RWPE1 (cell line): Measurements from ENCODE around the gene RHBDF2.

Experiments
- CTCF ChIA-PET: fragments of 350-600 bp; sonication (Branson Sonifier 250); formaldehyde crosslinking; extraction: SDS; loops from one replicate; lab custom pipeline; 2021; lab: Yijun Ruan, JAX
- POLR2A ChIA-PET: fragments of 400-600 bp; formaldehyde crosslinking; extraction: SDS; loops from one replicate; lab custom pipeline; 2020; ENCODE audit warnings: antibody characterized with exemption; ENCODE audit not compliant: low non-redundant PET; lab: Yijun Ruan, JAX
- DNase-seq: peaks from one replicate; pipeline ENCODE4 v3.0.0; 2012; ENCODE audit warnings: low spot score
- H3K27ac ChIP-seq: fragments of 450-650 bp; 2 replicates; pipeline ENCODE4 v1.5.1; 2017
- TF ChIP-seq, protein P1 (sequence below): fragments of 450-650 bp; conservative IDR thresholded peaks from 2 replicates; pipeline ENCODE4 v1.5.1; 2017; ENCODE audit warnings: low read depth, mild to moderate bottlenecking

The RHBDF2 gene

DNA sequence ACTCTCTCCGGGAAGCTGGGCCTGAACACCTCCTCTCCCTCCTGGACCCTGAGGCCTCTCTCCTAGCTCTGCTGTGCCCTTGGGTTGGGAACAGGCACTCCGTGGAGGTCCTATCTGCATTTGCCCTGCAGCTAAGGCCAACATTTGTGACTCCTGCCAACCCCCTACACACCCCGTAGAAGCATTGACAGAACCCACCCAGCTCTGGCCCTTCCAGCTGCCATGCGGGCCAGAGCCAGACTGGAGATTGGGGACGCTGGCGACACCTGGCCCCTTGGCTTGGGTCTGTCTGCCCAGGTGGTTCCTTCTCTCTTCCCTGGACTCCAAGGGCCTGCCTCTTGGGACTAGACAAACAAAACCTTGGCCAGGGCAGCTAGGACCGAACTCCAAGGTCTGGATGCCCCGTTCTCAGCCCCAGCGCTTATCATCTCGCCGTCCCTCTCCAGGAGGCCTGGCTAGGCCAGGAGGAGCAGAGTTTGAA is 644 bp upstream of the RHBDF2 start:
- ChIA-PET POLR2A (interaction anchor here (0.5 to 1.0 kb wide), 4 partner anchors 35 to 479 kb away, joined by 3 to 9 read pairs (median 5); partner anchors contain the start of gene AANAT), CTCF (interaction anchor here (1.1 to 1.9 kb wide), 2 partner anchors 43 to 104 kb away, joined by 4 to 8 read pairs; no protein-coding TSS in a partner anchor)
- TF ChIP-seq, protein P1, sequence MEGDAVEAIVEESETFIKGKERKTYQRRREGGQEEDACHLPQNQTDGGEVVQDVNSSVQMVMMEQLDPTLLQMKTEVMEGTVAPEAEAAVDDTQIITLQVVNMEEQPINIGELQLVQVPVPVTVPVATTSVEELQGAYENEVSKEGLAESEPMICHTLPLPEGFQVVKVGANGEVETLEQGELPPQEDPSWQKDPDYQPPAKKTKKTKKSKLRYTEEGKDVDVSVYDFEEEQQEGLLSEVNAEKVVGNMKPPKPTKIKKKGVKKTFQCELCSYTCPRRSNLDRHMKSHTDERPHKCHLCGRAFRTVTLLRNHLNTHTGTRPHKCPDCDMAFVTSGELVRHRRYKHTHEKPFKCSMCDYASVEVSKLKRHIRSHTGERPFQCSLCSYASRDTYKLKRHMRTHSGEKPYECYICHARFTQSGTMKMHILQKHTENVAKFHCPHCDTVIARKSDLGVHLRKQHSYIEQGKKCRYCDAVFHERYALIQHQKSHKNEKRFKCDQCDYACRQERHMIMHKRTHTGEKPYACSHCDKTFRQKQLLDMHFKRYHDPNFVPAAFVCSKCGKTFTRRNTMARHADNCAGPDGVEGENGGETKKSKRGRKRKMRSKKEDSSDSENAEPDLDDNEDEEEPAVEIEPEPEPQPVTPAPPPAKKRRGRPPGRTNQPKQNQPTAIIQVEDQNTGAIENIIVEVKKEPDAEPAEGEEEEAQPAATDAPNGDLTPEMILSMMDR, result no peak
- peak overlapping the region; percentile 89 for H3K27ac ChIP-seq
- DNase-seq, result no peak

DNA sequence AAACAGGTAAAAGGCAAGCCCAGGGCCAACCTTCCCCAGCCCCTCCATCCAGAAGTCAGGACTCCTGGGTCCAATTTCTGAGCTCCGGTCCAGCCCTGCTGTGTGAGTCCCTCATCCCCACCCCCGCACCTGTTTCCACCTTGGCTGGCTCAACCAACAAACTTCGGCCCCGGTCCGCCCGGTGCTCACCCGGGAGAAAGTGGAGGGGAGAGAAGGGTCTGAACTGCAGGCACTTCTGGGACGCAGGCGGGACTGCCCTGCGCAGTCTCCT is 541 bp downstream of the RHBDF2 start:
- ChIA-PET CTCF (interaction anchor here (0.5 kb wide), 1 partner anchor 130 kb away, joined by 4 read pairs; no protein-coding TSS in a partner anchor), POLR2A (no interaction called here)
- H3K27ac ChIP-seq, result peak overlapping the region; percentile 89
- TF ChIP-seq, protein P1, result no peak
- DNase-seq, result no peak

DNA sequence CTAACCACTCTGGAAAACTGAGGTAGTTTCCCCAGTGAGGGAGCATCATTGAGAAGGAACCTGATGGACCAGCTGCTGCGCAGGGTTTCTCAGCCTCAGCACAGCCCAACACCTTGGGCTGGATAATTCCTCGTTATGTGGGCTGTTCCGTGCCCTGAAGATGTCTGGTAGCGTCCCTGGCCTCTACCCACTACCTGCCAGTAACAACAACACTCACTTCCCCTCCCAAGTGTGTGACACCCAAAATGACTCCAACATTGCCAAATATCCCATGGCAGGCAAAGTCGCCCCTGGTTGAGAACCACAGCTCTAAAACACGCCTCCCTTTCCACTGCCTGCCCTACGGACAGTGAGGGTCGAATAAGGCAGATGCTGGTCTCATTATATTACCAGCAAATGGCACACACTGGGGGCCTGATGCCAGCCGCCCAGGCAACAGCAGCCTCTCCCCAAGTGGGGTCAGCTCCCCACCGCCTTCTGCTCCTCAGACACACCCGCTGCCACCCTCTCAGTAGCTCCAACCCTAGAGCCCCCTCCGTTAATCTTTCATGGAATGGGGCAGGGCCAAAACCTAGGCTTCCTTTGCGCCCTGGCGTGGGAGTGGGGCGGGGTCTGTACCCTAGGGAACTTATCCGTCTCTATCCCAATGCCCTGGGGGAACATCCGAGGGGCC is 1.0 kb downstream of the RHBDF2 start:
- POLR2A ChIA-PET, result no interaction called here
- DNase-seq, result no peak
- TF ChIP-seq, protein P1, result no peak
- peak overlapping the region; percentile 89 for H3K27ac ChIP-seq
- CTCF ChIA-PET, result interaction anchor here (0.5 to 1.0 kb wide), 3 partner anchors 13 to 130 kb away, joined by 3 to 4 read pairs (median 3); no protein-coding TSS in a partner anchor

DNA sequence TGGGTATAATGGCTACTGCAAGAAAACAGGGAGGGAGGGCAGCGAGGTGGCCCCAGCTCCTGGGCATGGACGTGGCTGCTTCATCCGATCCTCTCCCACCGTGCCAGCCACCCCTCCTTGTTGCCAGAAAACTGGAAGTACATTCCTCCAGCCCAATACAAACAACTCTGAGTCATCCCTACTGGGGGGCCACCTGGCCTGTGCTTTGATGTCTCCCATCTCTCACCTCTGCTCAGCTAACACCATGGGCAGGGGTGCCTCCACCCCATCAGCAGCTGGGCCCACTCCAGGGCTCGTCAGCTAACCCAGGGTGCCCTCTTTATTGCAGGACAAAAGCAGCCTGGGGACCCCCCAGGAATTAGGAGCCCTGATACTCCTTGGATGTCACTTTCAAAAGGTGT is 2.0 kb downstream of the RHBDF2 start:
- peak; percentile 62 for DNase-seq
- POLR2A ChIA-PET, result interaction anchor here (1.3 kb wide), 1 partner anchor 9 kb away, joined by 4 read pairs; no protein-coding TSS in a partner anchor
- CTCF ChIA-PET, result interaction anchor here (0.6 to 1.0 kb wide), 4 partner anchors 8 to 33 kb away, joined by 3 read pairs; no protein-coding TSS in a partner anchor
- TF ChIP-seq, protein P1, result no peak
- peak overlapping the region; percentile 89 for H3K27ac ChIP-seq

DNA sequence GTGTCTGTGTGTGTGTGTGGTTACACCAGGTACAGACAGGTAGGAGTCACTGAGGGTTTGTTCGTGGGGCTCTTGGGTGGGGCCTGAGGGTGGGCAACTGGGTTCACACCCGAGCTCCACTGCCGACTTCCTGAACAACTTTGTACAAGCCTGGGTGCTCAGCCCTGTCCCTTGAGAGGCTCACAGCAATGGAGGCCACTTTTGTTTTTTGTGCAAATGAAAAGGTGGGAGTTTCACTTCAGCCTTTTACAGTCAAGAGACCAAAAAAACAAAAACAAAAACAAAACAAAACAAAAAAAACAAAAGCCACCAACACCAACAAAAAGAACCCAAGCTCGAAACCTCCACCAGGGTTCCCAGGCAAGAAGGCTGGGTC is 2.4 kb downstream of the RHBDF2 start:
- ChIA-PET POLR2A (interaction anchor here (1.3 kb wide), 1 partner anchor 8 kb away, joined by 4 read pairs; no protein-coding TSS in a partner anchor), CTCF (interaction anchor here (0.7 to 1.3 kb wide), 2 partner anchors 91 to 357 kb away, joined by 3 to 8 read pairs; no protein-coding TSS in a partner anchor)
- DNase-seq, result no peak
- peak overlapping the region; percentile 89 for H3K27ac ChIP-seq
- TF ChIP-seq, protein P1, result no peak

DNA sequence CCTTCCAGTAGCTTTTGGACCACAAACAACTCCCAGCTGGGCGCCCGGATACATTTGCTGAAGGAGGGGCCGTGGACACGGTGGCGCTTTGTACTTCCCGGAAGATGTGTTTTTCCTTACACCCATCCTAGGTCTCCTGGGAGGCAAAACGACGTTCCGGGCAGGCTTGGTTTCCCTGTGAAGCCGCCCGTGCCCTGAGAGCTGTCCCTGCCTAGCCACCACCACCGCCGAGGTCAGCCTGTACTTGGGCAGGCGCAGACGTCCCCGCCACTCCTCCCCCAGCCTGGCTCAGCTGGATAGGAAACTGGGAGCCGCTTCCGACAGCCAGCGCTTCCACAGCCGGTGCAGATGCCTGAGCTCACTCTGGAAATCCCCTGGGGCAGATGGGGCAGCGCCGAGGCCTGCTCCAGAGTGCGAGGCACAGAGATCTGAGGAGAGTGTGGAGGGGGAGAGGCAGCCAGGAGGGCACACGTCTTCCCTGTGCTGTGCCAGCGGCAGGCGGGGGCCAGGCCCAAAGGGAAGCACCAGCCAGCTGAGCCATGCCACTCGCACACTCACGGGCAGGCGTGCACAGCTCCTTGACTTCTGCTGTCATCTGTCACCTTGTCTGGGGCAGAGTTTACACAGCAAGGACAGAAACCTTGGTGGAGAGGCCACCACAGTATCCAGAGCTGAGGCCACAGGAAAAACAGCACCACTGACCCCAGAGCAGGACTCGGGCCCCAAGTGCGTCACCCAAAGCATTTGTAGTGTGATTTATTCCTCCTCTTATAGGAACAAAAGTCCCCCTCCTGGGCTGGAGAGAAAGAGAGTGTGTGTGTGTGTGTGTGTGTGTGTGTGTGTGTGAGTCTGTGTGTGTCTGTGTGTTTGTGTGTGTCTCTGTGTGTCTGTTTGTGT is 3.0 kb downstream of the RHBDF2 start:
- TF ChIP-seq, protein P1, result no peak
- peak; percentile 80 for DNase-seq
- CTCF ChIA-PET, result interaction anchor here (0.6 to 1.3 kb wide), 3 partner anchors 86 to 357 kb away, joined by 3 to 8 read pairs (median 3); no protein-coding TSS in a partner anchor
- peak overlapping the region; percentile 89 for H3K27ac ChIP-seq
- POLR2A ChIA-PET, result interaction anchor here (1.3 kb wide), 1 partner anchor 7 kb away, joined by 4 read pairs; no protein-coding TSS in a partner anchor
